Measurements from ENCODE around the gene PWWP2B.
A peak's percentile ranks its signal among the peaks of the same experiment; 100 is the strongest.

Gene PWWP2B

GRCh38 chr10:132417957-132418441 lies 21.0 kb downstream of the PWWP2B start:
- no peak for DNase-seq

GRCh38 chr10:132418527-132419416 lies 21.8 kb downstream of the PWWP2B start:
- no peak for DNase-seq

DNA sequence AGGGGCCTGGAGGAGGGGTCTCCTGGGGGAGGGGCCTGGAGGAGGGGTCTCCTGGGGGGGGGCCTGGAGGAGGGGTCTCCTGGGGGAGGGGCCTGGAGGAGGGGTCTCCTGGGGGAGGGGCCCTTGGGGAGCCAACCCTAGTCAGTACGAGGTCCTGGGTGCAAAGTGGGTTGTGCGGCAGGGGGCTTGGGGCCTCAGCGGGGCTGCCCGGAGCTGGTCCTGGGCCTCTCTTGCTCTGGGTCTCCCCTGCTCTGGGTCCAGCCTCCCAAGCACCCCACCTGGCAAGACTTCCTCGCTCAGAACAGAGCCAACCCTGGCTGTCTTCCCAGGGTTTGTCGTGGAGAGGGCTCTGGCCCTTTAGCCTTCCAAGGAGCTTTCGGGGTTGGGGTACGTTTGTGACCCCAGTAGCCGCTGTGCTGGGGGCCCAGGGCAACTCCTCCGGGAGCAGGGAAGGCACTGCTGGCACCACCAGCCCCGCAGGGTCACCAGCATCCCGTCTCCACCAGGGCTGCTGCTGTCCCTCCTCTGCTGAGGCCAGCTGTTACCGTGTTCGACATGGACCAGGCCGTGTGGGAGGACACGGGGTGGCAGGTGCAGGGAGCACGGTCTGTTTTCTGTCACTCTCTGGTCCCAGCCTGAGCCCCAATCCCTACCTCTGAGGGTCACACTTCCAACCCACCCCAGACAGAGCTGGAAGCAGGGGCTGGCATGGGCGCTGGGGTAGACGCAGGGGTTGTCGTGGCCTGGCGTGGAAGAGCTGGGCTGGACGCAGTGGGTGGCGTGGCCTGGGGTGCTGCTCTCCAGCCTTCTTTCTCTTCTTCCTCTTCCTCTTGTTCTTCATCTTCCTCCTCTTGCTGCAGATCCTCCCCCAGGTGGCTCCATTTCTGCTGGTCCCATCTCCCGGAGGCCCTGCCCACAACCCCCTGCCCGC lies 22.8 kb downstream of the PWWP2B start:
- DNase-seq, result no peak

DNA sequence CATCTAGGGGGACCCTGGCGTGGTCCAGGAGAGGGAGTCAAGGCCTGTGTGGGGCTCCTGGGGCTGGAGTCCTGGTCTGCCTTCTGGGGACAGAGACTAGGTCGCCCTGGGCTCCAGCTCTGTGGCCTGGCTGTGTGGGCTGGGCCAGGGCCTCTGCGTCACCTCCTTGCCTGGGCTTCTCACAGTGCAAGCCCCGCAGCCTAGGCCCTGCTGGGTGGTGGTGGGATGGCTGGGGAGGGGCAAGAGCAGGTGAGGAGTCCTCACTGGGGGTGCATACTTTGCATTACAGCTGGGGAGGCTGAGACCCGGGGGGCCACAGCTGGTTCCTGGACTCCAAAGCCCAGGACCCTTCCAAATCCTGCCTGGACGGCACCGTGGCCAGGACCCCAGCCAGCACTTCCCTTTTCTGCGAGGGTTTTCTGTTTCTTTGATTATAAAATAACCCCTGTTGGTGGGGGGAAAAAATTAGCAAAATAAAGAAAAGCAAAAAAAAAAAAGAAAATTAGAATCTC lies 23.5 kb downstream of the PWWP2B start:
- no peak for DNase-seq

DNA sequence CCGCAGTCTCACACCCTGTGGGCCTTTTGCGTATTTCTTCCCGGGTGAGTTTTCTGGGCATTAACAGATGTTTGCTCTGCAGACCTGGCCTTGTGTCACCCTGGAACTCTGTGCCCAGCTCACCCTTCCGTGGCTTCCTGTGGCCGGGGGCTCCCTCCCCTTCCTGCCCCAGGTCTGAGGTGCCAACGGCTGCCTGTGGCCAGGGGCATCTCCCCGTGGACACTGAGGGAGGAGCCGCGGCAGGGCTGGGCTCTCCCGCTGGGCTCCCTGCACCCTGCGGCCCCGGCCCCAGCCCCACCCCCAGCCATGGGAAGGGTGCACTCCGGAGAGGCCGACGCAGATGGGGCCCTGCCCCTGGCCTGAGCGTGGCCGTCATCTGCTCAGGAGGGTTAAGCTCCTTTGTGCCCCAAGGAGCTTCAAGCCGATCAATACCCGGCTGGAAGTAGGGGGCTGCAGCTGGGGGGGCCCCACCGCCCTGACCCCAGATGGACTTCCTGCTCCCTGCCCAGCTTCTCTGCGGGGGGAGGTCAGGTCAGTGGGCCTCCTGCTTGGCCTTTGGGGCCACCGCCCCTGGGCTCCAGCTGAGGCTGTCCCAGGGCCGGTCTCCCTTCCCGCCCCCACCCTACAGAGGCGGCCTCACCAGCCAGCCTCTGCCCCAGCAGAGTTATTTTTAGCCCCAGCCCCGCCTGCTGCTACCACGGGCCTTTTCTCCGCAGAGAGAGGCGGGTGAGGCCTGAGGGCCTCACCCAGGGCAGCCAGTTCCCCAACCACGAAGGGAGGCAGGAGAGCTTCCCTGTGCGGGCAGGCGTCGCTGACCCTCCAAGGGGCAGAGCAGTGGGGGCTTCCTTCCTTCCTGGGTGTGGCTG lies 24.2 kb downstream of the PWWP2B start:
- DNase-seq, result peak in 17 of 51 donors; percentile 25 to 68 (median 46)

DNA sequence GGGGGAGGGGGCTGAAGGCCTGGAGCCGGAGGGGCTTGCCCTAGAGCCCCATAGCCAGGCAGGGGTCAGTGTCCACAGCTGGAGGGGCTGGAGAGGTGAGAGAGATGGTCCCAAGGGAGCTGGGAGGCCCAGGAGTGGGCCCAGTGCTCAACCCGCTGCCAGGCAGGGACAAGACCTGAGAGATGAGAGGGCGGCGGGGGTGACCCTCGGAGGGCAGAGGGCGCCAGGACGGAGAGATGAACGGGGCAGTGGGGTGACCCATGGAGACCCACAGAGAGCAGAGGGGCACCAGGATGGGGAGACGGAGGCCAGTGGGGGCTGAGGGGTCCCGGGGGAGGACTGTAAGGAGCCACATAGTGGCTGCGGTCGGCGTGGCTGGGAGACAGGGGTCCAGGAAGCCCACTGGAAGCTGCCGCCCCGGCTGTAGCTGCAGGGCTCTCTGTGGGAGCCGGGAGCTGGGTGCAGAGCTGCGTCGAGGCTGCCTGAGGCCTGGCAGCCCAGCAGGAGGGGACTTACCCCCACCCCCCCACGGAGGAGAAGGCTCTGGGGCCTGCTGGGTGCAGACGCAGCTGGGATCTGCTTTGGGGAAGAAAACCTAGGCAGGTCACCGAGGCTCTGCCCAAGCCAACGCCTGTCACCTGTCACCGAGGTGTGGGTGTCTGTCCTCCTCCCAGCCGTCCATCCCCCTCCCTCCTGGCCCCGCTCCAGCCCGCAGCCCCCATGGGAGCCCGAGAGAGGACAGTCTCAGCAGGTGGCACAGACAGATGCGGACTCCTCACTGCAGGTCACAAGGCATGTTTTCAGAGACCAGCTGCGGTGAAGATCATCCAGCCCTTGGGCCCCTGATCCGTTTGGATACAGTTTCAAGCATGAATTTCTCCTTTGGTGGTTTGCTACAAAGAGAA lies 25.1 kb downstream of the PWWP2B start:
- no peak for DNase-seq

DNA sequence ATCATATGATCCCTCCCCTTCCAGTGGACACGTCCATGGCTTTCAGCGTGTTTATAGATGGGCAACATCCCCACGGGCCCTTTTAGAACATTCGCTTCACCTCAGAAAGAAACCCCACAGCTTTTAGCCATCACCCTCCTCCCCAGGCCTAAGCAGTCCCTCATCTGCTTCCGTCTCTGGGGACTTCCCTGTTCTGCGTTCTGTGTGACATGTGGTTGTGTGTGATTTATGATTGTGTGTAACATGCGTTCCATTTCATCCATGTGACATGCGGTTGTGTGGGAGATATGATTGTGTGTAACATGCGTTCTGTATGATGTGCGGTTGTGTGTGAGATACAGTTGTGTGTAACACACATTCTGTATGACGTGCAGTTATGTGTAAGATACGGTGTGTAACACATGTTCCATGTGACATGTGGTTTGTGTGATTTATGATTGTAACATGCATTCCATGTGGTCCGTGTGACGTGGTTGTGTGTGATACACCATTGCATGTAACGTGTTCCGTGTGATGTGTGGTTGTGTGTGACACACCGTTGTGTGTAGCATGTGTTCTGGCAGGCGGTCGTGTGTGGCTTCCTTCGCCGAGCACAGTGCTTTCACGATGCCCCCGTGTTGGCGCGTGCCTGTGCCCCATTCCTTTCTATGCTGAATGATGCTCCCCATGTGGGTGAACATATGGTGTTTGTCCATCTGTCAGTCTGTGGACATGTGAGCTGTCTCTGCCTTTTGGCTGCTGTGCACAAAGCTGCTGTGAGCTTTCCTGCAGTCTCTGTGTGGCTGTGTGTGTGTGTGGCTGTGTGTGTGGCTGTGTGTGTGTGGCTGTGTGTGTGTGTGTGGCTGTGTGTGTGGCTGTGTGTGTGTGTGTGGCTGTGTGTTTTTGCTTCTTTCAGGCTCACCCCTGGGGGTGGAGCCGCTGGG lies 26.2 kb downstream of the PWWP2B start:
- DNase-seq, result no peak

GRCh38 chr10:132423966-132424861 lies 27.2 kb downstream of the PWWP2B start:
- DNase-seq, result peak in 1 of 51 donors; percentile 40

DNA sequence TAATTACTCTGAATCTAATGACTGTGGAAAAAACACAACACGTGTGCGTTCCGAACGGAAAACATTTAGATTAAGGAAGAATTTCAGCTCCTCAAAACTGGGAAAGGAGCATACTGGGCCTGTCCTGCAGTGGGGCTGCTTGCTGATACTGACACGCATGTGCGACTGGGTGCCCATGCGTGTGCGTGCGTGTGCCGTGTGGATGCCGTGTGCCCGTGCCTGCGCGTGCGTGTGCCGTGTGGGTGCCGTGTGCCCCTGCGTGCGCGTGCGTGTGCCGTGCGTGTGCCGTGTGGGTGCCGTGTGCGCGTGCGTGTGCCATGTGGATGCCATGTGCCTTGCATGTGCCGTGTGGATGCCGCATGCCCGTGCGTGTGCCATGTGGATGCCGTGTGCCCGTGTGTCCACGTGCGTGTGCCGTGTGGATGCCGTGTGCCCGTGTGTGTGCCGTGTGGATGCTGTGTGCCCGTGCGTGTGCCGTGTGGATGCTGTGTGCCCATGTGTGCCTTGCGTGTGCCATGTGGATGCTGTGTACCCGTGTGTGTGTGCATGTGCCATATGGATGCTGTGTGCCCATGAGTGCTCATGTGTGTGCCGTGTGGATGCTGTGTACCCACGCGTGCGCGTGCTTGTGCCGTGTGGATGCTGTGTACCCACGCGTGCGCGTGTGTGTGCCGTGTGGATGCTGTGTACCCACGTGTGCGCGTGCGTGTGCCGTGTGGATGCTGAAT lies 28.2 kb downstream of the PWWP2B start:
- no peak for DNase-seq

- DNase-seq, result no peak
These were observed 28.8 kb downstream of the PWWP2B start for GRCh38 chr10:132425757-132426155.

GRCh38 chr10:132427006-132427771 lies 30.2 kb downstream of the PWWP2B start:
- DNase-seq, result no peak

GRCh38 chr10:132427939-132428367 lies 31.0 kb downstream of the PWWP2B start:
- no peak for DNase-seq

- DNase-seq, result no peak
These were observed 31.5 kb downstream of the PWWP2B start for GRCh38 chr10:132428486-132428995.

GRCh38 chr10:132429281-132430230 lies 32.6 kb downstream of the PWWP2B start:
- DNase-seq, result peak in 9 of 51 donors; percentile 31 to 58 (median 47)
